ENCODE results near the gene PLA2G4D. TPM values are rescaled to one million over a fixed set of nuclear protein-coding genes. Genes with fewer than 3 reads are reported as not detected.

PLA2G4D gene
- total RNA-seq, 1 donor from 2014 or later: 0.13 TPM

- peak; percentile 35 for DNase-seq (ENCODE audit: low spot score)
These were observed 22.6 kb downstream of the PLA2G4D start for GRCh38 chr15:42071717-42072116.

GRCh38 chr15:42070976-42071350 lies 23.4 kb downstream of the PLA2G4D start:
- DNase-seq (ENCODE audit: low spot score): peak; percentile 34

- DNase-seq (ENCODE audit: low spot score): peak; percentile 39
These were observed 23.9 kb downstream of the PLA2G4D start for GRCh38 chr15:42070279-42070975.

- peak; percentile 41 for DNase-seq (ENCODE audit: low spot score)
These were observed 24.7 kb downstream of the PLA2G4D start for GRCh38 chr15:42069496-42070278.

- peak; percentile 22 for DNase-seq (ENCODE audit: low spot score)
These were observed 25.3 kb downstream of the PLA2G4D start for GRCh38 chr15:42069025-42069424.

GRCh38 chr15:42068601-42069000 lies 25.8 kb downstream of the PLA2G4D start:
- peak; percentile 37 for DNase-seq (ENCODE audit: low spot score)

- DNase-seq (ENCODE audit: low spot score): peak; percentile 3
These were observed 27.5 kb downstream of the PLA2G4D start for GRCh38 chr15:42066764-42067415.

- no peak for DNase-seq (ENCODE audit: low spot score)
These were observed 28.9 kb downstream of the PLA2G4D start for GRCh38 chr15:42065468-42065867.

- DNase-seq (ENCODE audit: low spot score): no peak
These were observed 29.3 kb downstream of the PLA2G4D start for GRCh38 chr15:42065033-42065432.

- DNase-seq (ENCODE audit: low spot score): no peak
These were observed 30.1 kb downstream of the PLA2G4D start for GRCh38 chr15:42064271-42064670.

- DNase-seq (ENCODE audit: low spot score): no peak
These were observed 31.1 kb downstream of the PLA2G4D start for GRCh38 chr15:42063122-42063848.

GRCh38 chr15:42062284-42062806 lies 32.0 kb downstream of the PLA2G4D start:
- DNase-seq (ENCODE audit: low spot score): no peak

GRCh38 chr15:42060797-42061196 lies 33.6 kb downstream of the PLA2G4D start:
- DNase-seq (ENCODE audit: low spot score): no peak

- DNase-seq (ENCODE audit: low spot score): no peak
These were observed 33.9 kb downstream of the PLA2G4D start for GRCh38 chr15:42060477-42060763.

GRCh38 chr15:42059661-42060476 lies 34.5 kb downstream of the PLA2G4D start:
- DNase-seq (ENCODE audit: low spot score): no peak

- DNase-seq (ENCODE audit: low spot score): no peak
These were observed 35.6 kb downstream of the PLA2G4D start for GRCh38 chr15:42058791-42059190.

- DNase-seq (ENCODE audit: low spot score): no peak
These were observed 36.3 kb downstream of the PLA2G4D start for GRCh38 chr15:42057799-42058646.

- peak; percentile 90 for DNase-seq (ENCODE audit: low spot score)
These were observed 37.2 kb downstream of the PLA2G4D start for GRCh38 chr15:42056934-42057798.

- DNase-seq (ENCODE audit: low spot score): peak; percentile 12
These were observed 40.4 kb downstream of the PLA2G4D start for GRCh38 chr15:42053914-42054313.

All from ureter (tissue), 1 donor.